Measurements from ENCODE around the gene EIF4B.

EIF4B gene

GRCh38 chr12:53056901-53057300 lies 50.6 kb downstream of the EIF4B start:
- DNase-seq (ENCODE audit: low read depth in 1 of 2, low spot score in 1 of 2) = no peak

GRCh38 chr12:53057816-53058500 lies 51.7 kb downstream of the EIF4B start:
- DNase-seq (ENCODE audit: low read depth in 1 of 2, low spot score in 1 of 2) = no peak

GRCh38 chr12:53058674-53059433 lies 52.6 kb downstream of the EIF4B start:
- DNase-seq (ENCODE audit: low read depth in 1 of 2, low spot score in 1 of 2) = no peak

- no peak for DNase-seq (ENCODE audit: low read depth in 1 of 2, low spot score in 1 of 2)
These were observed 53.3 kb downstream of the EIF4B start for GRCh38 chr12:53059434-53060063.

GRCh38 chr12:53060064-53060720 lies 53.9 kb downstream of the EIF4B start:
- no peak for DNase-seq (ENCODE audit: low read depth in 1 of 2, low spot score in 1 of 2)

GRCh38 chr12:53060721-53061276 lies 54.5 kb downstream of the EIF4B start:
- no peak for DNase-seq (ENCODE audit: low read depth in 1 of 2, low spot score in 1 of 2)

GRCh38 chr12:53061404-53062010 lies 55.3 kb downstream of the EIF4B start:
- no peak for DNase-seq (ENCODE audit: low read depth in 1 of 2, low spot score in 1 of 2)

- no peak for DNase-seq (ENCODE audit: low read depth in 1 of 2, low spot score in 1 of 2)
These were observed 56.0 kb downstream of the EIF4B start for GRCh38 chr12:53062011-53062961.

- DNase-seq (ENCODE audit: low read depth in 1 of 2, low spot score in 1 of 2) = no peak
These were observed 56.9 kb downstream of the EIF4B start for GRCh38 chr12:53062977-53063707.

GRCh38 chr12:53063708-53064612 lies 57.7 kb downstream of the EIF4B start:
- DNase-seq (ENCODE audit: low read depth in 1 of 2, low spot score in 1 of 2) = no peak

- DNase-seq (ENCODE audit: low read depth in 1 of 2, low spot score in 1 of 2) = no peak
These were observed 58.6 kb downstream of the EIF4B start for GRCh38 chr12:53064613-53065436.

GRCh38 chr12:53065470-53065869 lies 59.2 kb downstream of the EIF4B start:
- DNase-seq (ENCODE audit: low read depth in 1 of 2, low spot score in 1 of 2) = no peak

- peak; percentile 43 to 45 for DNase-seq (ENCODE audit: low read depth in 1 of 2, low spot score in 1 of 2)
These were observed 60.0 kb downstream of the EIF4B start for GRCh38 chr12:53065975-53066931.

- DNase-seq (ENCODE audit: low read depth in 1 of 2, low spot score in 1 of 2) = no peak
These were observed 61.1 kb downstream of the EIF4B start for GRCh38 chr12:53067074-53067992.

Measured in stimulated activated CD4-positive, alpha-beta T cell treated with anti-CD3 and anti-CD28 coated beads, Interleukin-15, amount 100 ng/mL, for 1 hour (primary cell).